ENCODE results near the gene FBLN5.

FBLN5 gene

GRCh38 chr14:91947475-91948184 is at the start of gene FBLN5:
TSS of gene FBLN5 (minus strand) at chr14:91947694. CDS start at chr14:91947229, 465 bp downstream.
- H3K4me3 ChIP-seq (ENCODE audit: low read depth, low read length), result no peak within 1 kb of the TSS

GRCh38 chr14:91996948-91997371 is 49.5 kb upstream of the FBLN5 start:
- H3K4me3 ChIP-seq (ENCODE audit: low read depth, low read length), result no peak overlapping the region
- TF ChIP-seq CTCF (IDR thresholded peaks at IDR 0.05; ENCODE audit: borderline replicate concordance, insufficient read depth, low read depth, low read length), result peak; percentile 48; the same call in 1 of the 2 replicates

More at GRCh38 chr14:91947475-91948184, at the start of gene FBLN5:
- TF ChIP-seq CTCF (IDR thresholded peaks at IDR 0.05; ENCODE audit: borderline replicate concordance, insufficient read depth, low read depth, low read length), result no peak

GRCh38 chr14:91987192-91987591 is 39.7 kb upstream of the FBLN5 start:
- no peak overlapping the region for H3K4me3 ChIP-seq (ENCODE audit: low read depth, low read length)
- TF ChIP-seq CTCF (IDR thresholded peaks at IDR 0.05; ENCODE audit: borderline replicate concordance, insufficient read depth, low read depth, low read length), result no peak

GRCh38 chr14:91985521-91986255 is 38.2 kb upstream of the FBLN5 start:
- TF ChIP-seq CTCF (IDR thresholded peaks at IDR 0.05; ENCODE audit: borderline replicate concordance, insufficient read depth, low read depth, low read length), result no peak
- no peak overlapping the region for H3K4me3 ChIP-seq (ENCODE audit: low read depth, low read length)

- no peak for TF ChIP-seq CTCF (IDR thresholded peaks at IDR 0.05; ENCODE audit: borderline replicate concordance, insufficient read depth, low read depth, low read length)
- H3K4me3 ChIP-seq (ENCODE audit: low read depth, low read length), result no peak overlapping the region
These were observed 37.5 kb upstream of the FBLN5 start for GRCh38 chr14:91985008-91985407.

GRCh38 chr14:91983588-91983987 is 36.1 kb upstream of the FBLN5 start:
- no peak for TF ChIP-seq CTCF (IDR thresholded peaks at IDR 0.05; ENCODE audit: borderline replicate concordance, insufficient read depth, low read depth, low read length)
- H3K4me3 ChIP-seq (ENCODE audit: low read depth, low read length), result no peak overlapping the region
